RWPE2 (cell line): ENCODE results near the gene GPR180.

Experiments
- ATAC-seq: fragments of 200-7000 bp; cut with Tn5 transposase; 3 replicates; pipeline ENCODE4 v1.9.1; 2021; ENCODE audit warnings: low read depth
- DNase-seq: peaks from one replicate; pipeline ENCODE4 v3.0.0-alpha.2; 2020; ENCODE audit warnings: low spot score
- H3K27ac ChIP-seq: fragments of 450-650 bp; 2 replicates; pipeline ENCODE4 v1.5.1; 2017; ENCODE audit warnings: mild to moderate bottlenecking; ENCODE audit not compliant: poor library complexity, severe bottlenecking
- H3K27me3 ChIP-seq: fragments of 250-450 bp; sonication (Bioruptor Pico); 2 replicates; pipeline ENCODE4 v1.5.1; 2021; ENCODE audit warnings: mild to moderate bottlenecking, moderate library complexity; ENCODE audit not compliant: insufficient read depth, poor library complexity, severe bottlenecking
- H3K36me3 ChIP-seq: fragments of 250-450 bp; sonication (Bioruptor Pico); 2 replicates; pipeline ENCODE4 v1.5.1; 2020; ENCODE audit warnings: low read depth, mild to moderate bottlenecking, moderate library complexity
- H3K4me1 ChIP-seq: fragments of 250-450 bp; sonication (Bioruptor Pico); 2 replicates; pipeline ENCODE4 v1.5.1; 2021; ENCODE audit warnings: mild to moderate bottlenecking, moderate library complexity; ENCODE audit not compliant: insufficient read depth, poor library complexity, severe bottlenecking
- H3K4me3 ChIP-seq: fragments of 250-450 bp; sonication (Bioruptor Pico); 2 replicates; pipeline ENCODE4 v1.5.1; 2021; ENCODE audit warnings: mild to moderate bottlenecking, moderate library complexity; ENCODE audit not compliant: severe bottlenecking
- H3K9me3 ChIP-seq: fragments of 250-450 bp; sonication (Bioruptor Pico); 2 replicates; pipeline ENCODE4 v1.5.1; 2021; ENCODE audit warnings: mild to moderate bottlenecking, moderate library complexity; ENCODE audit not compliant: severe bottlenecking
- CTCF ChIP-seq: fragments of 450-650 bp; IDR thresholded peaks from one replicate; pipeline ENCODE4 v1.5.1; 2017; ENCODE audit warnings: mild to moderate bottlenecking, moderate library complexity; ENCODE audit not compliant: poor library complexity, severe bottlenecking

GPR180 gene

GRCh38 chr13:94660695-94661326 lies 59.2 kb downstream of the GPR180 start:
- ATAC-seq (no peak), DNase-seq (no peak)
- H3K27ac ChIP-seq: no peak overlapping the region
- TF ChIP-seq CTCF: peak; percentile 46
- H3K4me3 ChIP-seq: no peak overlapping the region
- H3K9me3 ChIP-seq: no peaks in the 10 kb centered on the region
- H3K36me3 ChIP-seq: no peaks in the 10 kb centered on the region
- peaks cover 10% of the 10 kb centered on the region for H3K4me1 ChIP-seq
- H3K27me3 ChIP-seq: no peaks in the 10 kb centered on the region

- no peak overlapping the region for H3K27ac ChIP-seq
- peaks cover 7% of the 10 kb centered on the region for H3K4me1 ChIP-seq
- no peak for DNase-seq
- no peaks in the 10 kb centered on the region for H3K9me3 ChIP-seq
- TF ChIP-seq CTCF: no peak
- no peaks in the 10 kb centered on the region for H3K36me3 ChIP-seq
- no peak overlapping the region for H3K4me3 ChIP-seq
- no peak for ATAC-seq
- H3K27me3 ChIP-seq: no peaks in the 10 kb centered on the region
Measured at GRCh38 chr13:94661406-94661805, 59.7 kb downstream of the GPR180 start.

GRCh38 chr13:94662274-94662945 lies 60.8 kb downstream of the GPR180 start:
- Histone ChIP-seq H3K9me3 (no peaks in the 10 kb centered on the region), H3K4me1 (no peaks in the 10 kb centered on the region), H3K36me3 (no peaks in the 10 kb centered on the region), H3K4me3 (no peak overlapping the region), H3K27ac (no peak overlapping the region), H3K27me3 (no peaks in the 10 kb centered on the region)
- TF ChIP-seq CTCF: no peak
- ATAC-seq (no peak), DNase-seq (no peak)

GRCh38 chr13:94664889-94665288 lies 63.2 kb downstream of the GPR180 start:
- no peak overlapping the region for H3K4me3 ChIP-seq
- no peaks in the 10 kb centered on the region for H3K36me3 ChIP-seq
- no peak for ATAC-seq
- no peak overlapping the region for H3K27ac ChIP-seq
- no peaks in the 10 kb centered on the region for H3K4me1 ChIP-seq
- no peak for DNase-seq
- TF ChIP-seq CTCF: no peak
- no peaks in the 10 kb centered on the region for H3K9me3 ChIP-seq
- H3K27me3 ChIP-seq: no peaks in the 10 kb centered on the region

- Histone ChIP-seq H3K27me3 (no peaks in the 10 kb centered on the region), H3K4me1 (no peaks in the 10 kb centered on the region), H3K4me3 (no peak overlapping the region), H3K9me3 (no peaks in the 10 kb centered on the region), H3K36me3 (no peaks in the 10 kb centered on the region), H3K27ac (no peak overlapping the region)
- DNase-seq: no peak
- no peak for TF ChIP-seq CTCF
- ATAC-seq: no peak
Measured at GRCh38 chr13:94666065-94666464, 64.4 kb downstream of the GPR180 start.
